SK-N-SH treated with all-trans-retinoic acid at 6 μM for 48 hours (cell line): ENCODE data around the gene SLC26A2.

Experiments used
- ARNTL ChIP-seq: fragments of 450-650 bp; formaldehyde crosslinking; IDR thresholded peaks from 2 replicates; pipeline ENCODE4 v1.5.0; 2020; ENCODE audit warnings: low read depth, mild to moderate bottlenecking, moderate library complexity, borderline replicate concordance
- ISL1 ChIP-seq: fragments of 250-450 bp; sonication (Bioruptor Pico); IDR thresholded peaks from 2 replicates; pipeline ENCODE4 v2.1.2; 2022; ENCODE audit warnings: mild to moderate bottlenecking, moderate library complexity
- PATZ1 ChIP-seq: fragments of 250-450 bp; sonication (Bioruptor Pico); IDR thresholded peaks from 2 replicates; pipeline ENCODE4 v1.8.0; 2020; ENCODE audit warnings: mild to moderate bottlenecking, moderate library complexity, borderline replicate concordance
- PPARA ChIP-seq: fragments of 250-450 bp; sonication (Bioruptor Pico); IDR thresholded peaks from 2 replicates; pipeline ENCODE4 v1.5.0; 2020; ENCODE audit warnings: mild to moderate bottlenecking, borderline replicate concordance
- RARB ChIP-seq: fragments of 250-450 bp; sonication (Bioruptor Pico); IDR thresholded peaks from 2 replicates; pipeline ENCODE4 v1.8.0; 2021; ENCODE audit warnings: mild to moderate bottlenecking, moderate library complexity
- TOX ChIP-seq: fragments of 250-450 bp; sonication (Bioruptor Pico); IDR thresholded peaks from 2 replicates; pipeline ENCODE4 v1.8.0; 2021; ENCODE audit warnings: mild to moderate bottlenecking, moderate library complexity, borderline replicate concordance
- ZNF565 ChIP-seq: fragments of 450-650 bp; formaldehyde crosslinking; conservative IDR thresholded peaks from 2 replicates; pipeline ENCODE4 v1.5.0; 2020; ENCODE audit warnings: low read depth, mild to moderate bottlenecking, moderate library complexity
- ZNF8 ChIP-seq: fragments of 450-650 bp; formaldehyde crosslinking; IDR thresholded peaks from 2 replicates; pipeline ENCODE4 v1.5.0; 2020; ENCODE audit warnings: mild to moderate bottlenecking, moderate library complexity

DNA sequence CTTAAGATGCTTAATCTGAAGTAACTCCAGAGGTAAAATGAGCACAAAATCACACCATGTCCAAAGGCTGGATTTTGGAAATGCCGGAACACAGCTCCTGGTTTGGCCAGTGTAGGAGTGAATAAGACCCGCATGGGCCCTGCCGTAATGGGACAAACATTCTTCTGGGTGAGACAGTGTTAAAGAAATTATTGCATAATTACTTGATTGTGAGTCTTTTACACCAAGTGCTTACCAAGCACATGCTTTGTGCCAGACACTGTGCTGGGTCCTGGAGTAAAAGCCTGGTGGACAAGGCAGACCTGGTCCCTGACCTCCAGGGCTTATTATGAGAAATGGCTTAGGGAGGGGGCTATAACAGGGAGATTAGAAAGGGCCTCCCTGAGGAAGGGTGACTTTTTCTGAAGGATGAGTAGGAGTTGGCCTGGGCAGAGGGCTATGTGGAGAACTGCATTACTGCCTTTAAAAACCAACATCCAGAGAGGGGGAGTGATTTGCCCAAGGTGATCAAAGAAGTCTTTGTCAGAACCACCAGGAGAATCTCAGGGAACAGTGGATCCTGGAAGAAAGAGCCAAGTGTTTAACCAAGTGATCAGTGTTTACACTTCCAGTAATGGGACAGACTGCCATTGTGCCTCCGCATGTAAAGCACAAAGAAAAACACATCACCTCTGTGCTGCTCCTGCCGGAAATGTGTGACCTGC is 19.5 kb upstream of the SLC26A2 start:
- TF ChIP-seq ZNF565 (CRISPR knock-in tag), result no peak
- no peak for TF ChIP-seq PATZ1
- no peak for TF ChIP-seq ARNTL
- TF ChIP-seq RARB (CRISPR knock-in tag), result no peak
- no peak for TF ChIP-seq TOX (CRISPR knock-in tag)
- TF ChIP-seq PPARA (CRISPR knock-in tag), result no peak
- TF ChIP-seq ZNF8 (CRISPR knock-in tag), result no peak
- TF ChIP-seq ISL1, result no peak
